Panc1 (cell line): ENCODE data around the gene FBXL5. TPM values are rescaled to one million over a fixed set of nuclear protein-coding genes. Genes with fewer than 3 reads are reported as not detected.

ENCODE experiments used
- ATAC-seq: fragments of 200-7000 bp; cut with Tn5 transposase; 2 replicates; pipeline ENCODE4 v1.9.1; 2020; ENCODE audit warnings: mild to moderate bottlenecking, moderate library complexity
- BruUV-seq: library from RNA; stranded (reverse); fragments of 400-500 nt; replicated peaks from 2 replicates; lab custom pipeline; 2021; lab: Mats Ljungman, UMichigan
- CTCF ChIA-PET: fragments of 300-600 bp; sonication (Branson Sonifier 250); formaldehyde crosslinking; loops from one replicate; lab custom pipeline; 2022; ENCODE audit warnings: antibody characterized with exemption; lab: Charles Lee
- POLR2A ChIA-PET: fragments of 300-600 bp; sonication (Branson Sonifier 250); formaldehyde crosslinking; loops from one replicate; lab custom pipeline; 2022; ENCODE audit warnings: antibody characterized with exemption; lab: Charles Lee
- DNase-seq: peaks from one replicate; pipeline ENCODE4 v3.0.0-alpha.2; 2010; ENCODE audit warnings: low read depth, low spot score
- H3K27ac ChIP-seq: 2 replicates; pipeline ENCODE4 v1.5.1; 2011; ENCODE audit warnings: mild to moderate bottlenecking, low read length, inconsistent platforms
- H3K27me3 ChIP-seq: fragments of 200-500 bp; sonication (Bioruptor generic); 2 replicates; pipeline ENCODE4 v1.6.0; 2014; ENCODE audit warnings: low read length, inconsistent platforms; ENCODE audit not compliant: control insufficient read depth, insufficient read depth
- H3K36me3 ChIP-seq: fragments of 200-500 bp; sonication (Bioruptor generic); 2 replicates; pipeline ENCODE4 v1.5.1; 2014; ENCODE audit warnings: inconsistent platforms, mild to moderate bottlenecking, low read length, moderate library complexity; ENCODE audit not compliant: control insufficient read depth, insufficient read depth
- H3K4me1 ChIP-seq: 2 replicates; pipeline ENCODE4 v1.5.1; 2011; ENCODE audit warnings: inconsistent platforms, mild to moderate bottlenecking, low read length, moderate library complexity; ENCODE audit not compliant: control insufficient read depth, insufficient read depth
- H3K4me3 ChIP-seq, 2 experiments: 2 replicates each; pipeline ENCODE4 v1.5.1; 2011 to 2012; ENCODE audit warnings: low read depth in 2 of 2, low read length in 2 of 2, mild to moderate bottlenecking in 2 of 2, inconsistent platforms in 1 of 2, moderate library complexity in 1 of 2
- H3K9me3 ChIP-seq: fragments of 200-500 bp; sonication (Bioruptor generic); 2 replicates; pipeline ENCODE4 v1.5.1; 2014; ENCODE audit warnings: low read depth, mild to moderate bottlenecking, inconsistent platforms, low read length, moderate library complexity; ENCODE audit not compliant: control insufficient read depth, insufficient read depth
- CTCF ChIP-seq: fragments of 450-650 bp; IDR thresholded peaks from 2 replicates; pipeline ENCODE4 v1.5.1; 2017; ENCODE audit warnings: mild to moderate bottlenecking
- POLR2AphosphoS5 ChIP-seq: IDR thresholded peaks from 2 replicates; pipeline ENCODE4 v1.6.1; 2012; ENCODE audit warnings: mild to moderate bottlenecking, low read depth, low read length, moderate library complexity
- REST ChIP-seq, 2 experiments: IDR thresholded peaks; 2 replicates each; pipeline ENCODE4 v1.6.1; 2011 to 2012; ENCODE audit warnings: low read depth in 2 of 2, control low read depth in 1 of 2, low read length in 1 of 2, mild to moderate bottlenecking in 1 of 2, moderate library complexity in 1 of 2; ENCODE audit not compliant: insufficient read depth in 1 of 2
- SIN3A ChIP-seq: IDR thresholded peaks from 2 replicates; pipeline ENCODE4 v1.6.1; 2012; ENCODE audit warnings: low read depth, mild to moderate bottlenecking, low read length, moderate library complexity, borderline replicate concordance; ENCODE audit not compliant: insufficient read depth
- TCF7L2 ChIP-seq: IDR thresholded peaks from 2 replicates; pipeline ENCODE4 v1.6.1; 2011; ENCODE audit warnings: mild to moderate bottlenecking, low read depth, low read length, inconsistent platforms
- in situ Hi-C: cut with HindIII; loops from 2 replicates; pipeline ENCODE4 v1.10.0; 2016; ENCODE audit warnings: low sequenced_read_pairs, low pct_unique_long_range_greater_than_20kb
- intact Hi-C: fragments of 100-400 bp; cut with micrococcal nuclease; formaldehyde crosslinking; loops from one replicate; pipeline ENCODE4 v1.10.0; 2022; ENCODE audit not compliant: unreplicated experiment
- total RNA-seq: library from RNA; stranded (reverse); gene quantifications from one replicate; pipeline ENCODE4 v1.2.1, GENCODE V29; 2021; ENCODE audit not compliant: unreplicated experiment

FBXL5 gene
- total RNA-seq, 1 experiment from 2014 or later, result 20.2 TPM

- DNase-seq (no peak), ATAC-seq (no peak)
- peak overlapping the region in 1 of 2 experiments; percentile 63; a peak in 3 of 4 replicates for H3K4me3 ChIP-seq
- CTCF ChIA-PET, result interaction anchor here (0.7 kb wide), 1 partner anchor 102 kb away, joined by 8 read pairs; no protein-coding TSS in a partner anchor
- intact Hi-C loops (no loop called here), in situ Hi-C loops (no loop called here)
- H3K27me3 ChIP-seq, result no peaks in the 10 kb centered on the region
- H3K9me3 ChIP-seq, result no peaks in the 10 kb centered on the region
- POLR2A ChIA-PET, result interaction anchor here (0.7 kb wide), 1 partner anchor 12 kb away, joined by 14 read pairs; no protein-coding TSS in a partner anchor
- TF ChIP-seq CTCF (no peak), SIN3A (no peak), TCF7L2 (no peak), REST (IDR thresholded peaks at IDR 0.05; ENCODE audit: insufficient read depth in 1 of 2, low read depth in 2 of 2, low read length in 1 of 2) (no peak)
- H3K27ac ChIP-seq, result no peak overlapping the region
- BruUV-seq, result no TSS peak
- no peaks in the 10 kb centered on the region for H3K36me3 ChIP-seq
- peaks cover 3% of the 10 kb centered on the region; the same call in 1 of the 2 replicates for H3K4me1 ChIP-seq
Measured at GRCh38 chr4:15703439-15703838, 48.3 kb upstream of the FBXL5 start.

DNA sequence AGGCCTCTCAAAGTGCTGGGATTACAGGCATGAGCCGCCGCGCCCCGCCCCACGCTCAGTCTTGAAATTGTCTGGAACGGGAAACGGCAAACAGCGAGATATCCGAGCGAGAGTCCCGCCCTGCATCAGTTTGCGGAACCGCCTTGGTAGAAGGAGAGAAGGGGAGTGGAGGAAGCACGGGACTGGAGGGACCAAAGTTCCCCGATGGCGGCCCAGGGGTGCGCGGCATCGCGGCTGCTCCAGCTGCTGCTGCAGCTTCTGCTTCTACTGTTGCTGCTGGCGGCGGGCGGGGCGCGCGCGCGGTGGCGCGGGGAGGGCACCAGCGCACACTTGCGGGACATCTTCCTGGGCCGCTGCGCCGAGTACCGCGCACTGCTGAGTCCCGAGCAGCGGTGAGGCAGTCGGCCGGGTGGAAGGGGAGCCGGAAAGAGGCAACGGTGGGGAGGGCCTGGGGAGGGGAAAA, 47.8 kb upstream of the FBXL5 start, which contains the start of gene BST1:
Gene BST1 (plus strand): TSS at position 125 of the 463 bp plus-strand sequence. CDS start 80 bp downstream, at position 205.
- peaks cover 3% of the 10 kb centered on the region; the same call in 1 of the 2 replicates for H3K4me1 ChIP-seq
- H3K27me3 ChIP-seq, result no peaks in the 10 kb centered on the region
- TF ChIP-seq REST (IDR thresholded peaks at IDR 0.05; ENCODE audit: insufficient read depth in 1 of 2, low read depth in 2 of 2, low read length in 1 of 2), result no peak
- TF ChIP-seq SIN3A, result no peak
- no peak for TF ChIP-seq POLR2AphosphoS5
- TF ChIP-seq CTCF, result no peak
- no peak for TF ChIP-seq TCF7L2
- no peaks in the 10 kb centered on the region for H3K9me3 ChIP-seq
- H3K36me3 ChIP-seq, result no peaks in the 10 kb centered on the region
- POLR2A ChIA-PET, result interaction anchor here (0.7 kb wide), 1 partner anchor 13 kb away, joined by 14 read pairs; no protein-coding TSS in a partner anchor
- BruUV-seq, result no TSS peak
- CTCF ChIA-PET, result interaction anchor here (0.7 kb wide), 1 partner anchor 102 kb away, joined by 8 read pairs; no protein-coding TSS in a partner anchor
- intact Hi-C loops, result no loop called here
- H3K4me3 ChIP-seq, result peak within 1 kb of the TSS; percentile 48 to 63
- in situ Hi-C loops, result no loop called here
- ATAC-seq, result peak; percentile 86
- no peak within 1 kb of the TSS for H3K27ac ChIP-seq
- DNase-seq, result no peak
